A673 (cell line): ENCODE measurements around the gene TSPEAR. TPM values are rescaled to one million over a fixed set of nuclear protein-coding genes. Genes with fewer than 3 reads are reported as not detected.

Source experiments
- BruUV-seq: library from RNA; stranded (reverse); fragments of 400-500 nt; replicated peaks from 2 replicates; lab custom pipeline; 2021; lab: Mats Ljungman, UMichigan
- CTCF ChIA-PET: fragments of 300-600 bp; sonication (Branson Sonifier 250); formaldehyde crosslinking; loops from one replicate; lab custom pipeline; 2022; ENCODE audit warnings: antibody characterized with exemption; lab: Charles Lee
- POLR2A ChIA-PET: fragments of 300-600 bp; sonication (Branson Sonifier 250); formaldehyde crosslinking; loops from one replicate; lab custom pipeline; 2022; ENCODE audit warnings: antibody characterized with exemption; ENCODE audit not compliant: low non-redundant PET; lab: Charles Lee
- DNase-seq: peaks from one replicate; pipeline ENCODE4 v3.0.0-alpha.2; 2015; ENCODE audit warnings: low spot score
- H3K27ac ChIP-seq: fragments of 200-600 bp; sonication (generic); 2 replicates; pipeline ENCODE4 v1.5.1; 2016; ENCODE audit warnings: mixed run types, low read depth, mild to moderate bottlenecking, mixed read lengths, antibody characterized with exemption, low read length; ENCODE audit not compliant: poor library complexity, severe bottlenecking
- H3K27me3 ChIP-seq: fragments of 200-600 bp; sonication (generic); replicated peaks from 2 replicates; pipeline ENCODE4 v1.6.1; 2017; ENCODE audit warnings: mixed run types, low read depth, mild to moderate bottlenecking, mixed read lengths, antibody characterized with exemption, low read length; ENCODE audit not compliant: insufficient read depth, poor library complexity
- H3K36me3 ChIP-seq: fragments of 200-600 bp; sonication (generic); 2 replicates; pipeline ENCODE4 v1.6.1; 2016; ENCODE audit warnings: mixed run types, mild to moderate bottlenecking, mixed read lengths, antibody characterized with exemption, low read length; ENCODE audit not compliant: insufficient read depth, poor library complexity, severe bottlenecking
- H3K4me1 ChIP-seq: fragments of 200-600 bp; sonication (generic); 2 replicates; pipeline ENCODE4 v1.6.1; 2017; ENCODE audit warnings: mixed run types, mild to moderate bottlenecking, mixed read lengths, antibody characterized with exemption, low read length; ENCODE audit not compliant: insufficient read depth, poor library complexity, severe bottlenecking
- H3K4me3 ChIP-seq: fragments of 200-600 bp; sonication (generic); 2 replicates; pipeline ENCODE4 v1.5.1; 2016; ENCODE audit warnings: low read depth, mixed run types, mild to moderate bottlenecking, mixed read lengths, low read length; ENCODE audit not compliant: poor library complexity, severe bottlenecking
- H3K9me3 ChIP-seq: fragments of 200-600 bp; sonication (generic); 2 replicates; pipeline ENCODE4 v1.6.1; 2016; ENCODE audit warnings: mixed run types, low read depth, mild to moderate bottlenecking, mixed read lengths, antibody characterized with exemption, low read length; ENCODE audit not compliant: poor library complexity, severe bottlenecking
- EZH2 ChIP-seq: fragments of 200-600 bp; sonication (generic); IDR thresholded peaks from 2 replicates; pipeline ENCODE4 v1.6.1; 2017; ENCODE audit warnings: borderline replicate concordance, low read depth, mild to moderate bottlenecking, mixed read lengths, antibody characterized with exemption, low read length; ENCODE audit not compliant: poor library complexity, severe bottlenecking
- intact Hi-C: fragments of 100-400 bp; cut with micrococcal nuclease; formaldehyde crosslinking; loops from one replicate; pipeline ENCODE4 v1.10.0; 2022; ENCODE audit not compliant: unreplicated experiment
- total RNA-seq: library from RNA; stranded (reverse); gene quantifications from 2 replicates; pipeline ENCODE4 v1.2.3, GENCODE V29; 2021
- TF ChIP-seq, protein P1 (sequence below): fragments of 300-800, 200-600 bp; sonication (generic); conservative IDR thresholded peaks from 2 replicates; pipeline ENCODE4 v1.5.1; 2017; ENCODE audit warnings: low read depth, mild to moderate bottlenecking, antibody characterized with exemption, low read length, moderate library complexity, mixed read lengths

TSPEAR gene
- total RNA-seq, 1 experiment from 2014 or later: 8.3 TPM

DNA sequence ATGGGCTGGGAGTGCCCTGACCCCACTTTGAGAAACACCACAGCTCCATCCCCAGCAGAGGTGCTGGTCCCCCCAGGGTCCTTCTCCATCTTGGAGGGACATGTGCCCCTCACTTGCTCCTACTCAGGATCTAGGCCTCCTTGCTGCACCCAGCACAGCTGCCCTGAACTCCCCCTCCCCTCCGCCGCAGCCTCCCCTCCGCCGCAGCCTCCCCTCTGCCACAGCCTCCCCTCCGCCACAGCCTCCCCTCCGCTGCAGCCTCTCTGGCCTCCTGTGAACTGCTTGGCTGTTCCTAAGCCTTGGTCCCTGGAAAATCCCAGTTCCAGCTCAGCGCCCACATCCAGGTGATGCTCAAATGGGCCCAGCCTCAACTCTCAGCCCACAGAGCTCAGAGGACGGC, 15.9 kb upstream of the TSPEAR start:
- peaks cover 5% of the 10 kb centered on the region for H3K4me1 ChIP-seq
- no TSS peak for BruUV-seq
- intact Hi-C loops: no loop called here
- DNase-seq: no peak
- no peaks in the 10 kb centered on the region for H3K27me3 ChIP-seq
- H3K4me3 ChIP-seq: no peak overlapping the region
- ChIA-PET CTCF (no interaction called here), POLR2A (no interaction called here)
- H3K36me3 ChIP-seq: peaks cover 2% of the 10 kb centered on the region
- no peak for TF ChIP-seq EZH2
- TF ChIP-seq, protein P1, sequence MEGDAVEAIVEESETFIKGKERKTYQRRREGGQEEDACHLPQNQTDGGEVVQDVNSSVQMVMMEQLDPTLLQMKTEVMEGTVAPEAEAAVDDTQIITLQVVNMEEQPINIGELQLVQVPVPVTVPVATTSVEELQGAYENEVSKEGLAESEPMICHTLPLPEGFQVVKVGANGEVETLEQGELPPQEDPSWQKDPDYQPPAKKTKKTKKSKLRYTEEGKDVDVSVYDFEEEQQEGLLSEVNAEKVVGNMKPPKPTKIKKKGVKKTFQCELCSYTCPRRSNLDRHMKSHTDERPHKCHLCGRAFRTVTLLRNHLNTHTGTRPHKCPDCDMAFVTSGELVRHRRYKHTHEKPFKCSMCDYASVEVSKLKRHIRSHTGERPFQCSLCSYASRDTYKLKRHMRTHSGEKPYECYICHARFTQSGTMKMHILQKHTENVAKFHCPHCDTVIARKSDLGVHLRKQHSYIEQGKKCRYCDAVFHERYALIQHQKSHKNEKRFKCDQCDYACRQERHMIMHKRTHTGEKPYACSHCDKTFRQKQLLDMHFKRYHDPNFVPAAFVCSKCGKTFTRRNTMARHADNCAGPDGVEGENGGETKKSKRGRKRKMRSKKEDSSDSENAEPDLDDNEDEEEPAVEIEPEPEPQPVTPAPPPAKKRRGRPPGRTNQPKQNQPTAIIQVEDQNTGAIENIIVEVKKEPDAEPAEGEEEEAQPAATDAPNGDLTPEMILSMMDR: no peak
- no peak overlapping the region for H3K27ac ChIP-seq
- H3K9me3 ChIP-seq: no peaks in the 10 kb centered on the region

DNA sequence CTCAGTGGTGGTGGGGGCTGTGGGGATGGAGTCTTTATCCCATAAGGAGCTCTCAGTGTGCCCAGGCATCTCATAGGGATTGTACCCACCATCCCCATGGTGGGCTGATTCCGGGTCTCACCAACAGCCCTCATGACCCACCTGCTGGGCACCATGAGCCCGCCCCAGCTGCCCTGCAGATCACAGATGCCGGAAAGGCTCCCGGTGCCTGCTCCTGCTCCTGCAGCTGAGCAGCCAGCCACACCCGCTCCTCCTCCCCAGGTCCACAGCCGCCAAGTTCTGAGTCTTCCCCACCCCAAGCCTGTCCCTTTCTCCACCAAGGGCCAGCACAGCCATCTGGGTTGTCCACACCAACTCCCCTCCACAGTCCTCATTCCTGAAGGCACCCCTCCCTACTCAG, 15.5 kb upstream of the TSPEAR start:
- Histone ChIP-seq H3K27me3 (no peaks in the 10 kb centered on the region), H3K4me1 (peaks cover 5% of the 10 kb centered on the region), H3K36me3 (peaks cover 2% of the 10 kb centered on the region), H3K9me3 (no peaks in the 10 kb centered on the region), H3K4me3 (no peak overlapping the region), H3K27ac (no peak overlapping the region)
- intact Hi-C loops: no loop called here
- DNase-seq: no peak
- POLR2A ChIA-PET: no interaction called here
- CTCF ChIA-PET: no interaction called here
- TF ChIP-seq, protein P1: no peak
- BruUV-seq: no TSS peak

DNA sequence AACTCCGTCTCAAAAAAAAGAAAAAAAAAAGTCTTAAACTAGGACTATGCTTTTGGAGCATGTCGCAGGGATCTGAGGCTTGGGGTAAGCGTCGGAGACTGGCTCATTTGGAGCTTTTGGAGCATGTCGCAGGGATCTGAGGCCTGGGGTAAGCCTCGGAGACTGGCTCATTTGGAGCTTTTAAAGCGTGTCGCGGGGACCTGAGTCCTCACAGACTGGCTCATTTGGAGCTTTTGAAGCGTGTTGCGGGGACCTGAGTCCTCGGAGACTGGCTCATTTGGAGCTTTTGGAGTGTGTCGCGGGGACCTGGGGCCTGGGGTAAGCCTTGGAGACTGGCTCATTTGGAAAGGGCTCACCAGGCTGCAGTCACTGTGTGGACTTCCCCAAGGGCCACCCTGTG, 13.6 kb upstream of the TSPEAR start:
- CTCF ChIA-PET: interaction anchor here (1.1 kb wide), 1 partner anchor 26 kb away, joined by 4 read pairs; no protein-coding TSS in a partner anchor
- peaks cover 5% of the 10 kb centered on the region for H3K4me1 ChIP-seq
- no peaks in the 10 kb centered on the region for H3K27me3 ChIP-seq
- peaks cover 2% of the 10 kb centered on the region for H3K36me3 ChIP-seq
- no peak for TF ChIP-seq EZH2
- TF ChIP-seq, protein P1: no peak
- DNase-seq: no peak
- no peak overlapping the region for H3K27ac ChIP-seq
- intact Hi-C loops: no loop called here
- no peak overlapping the region for H3K4me3 ChIP-seq
- H3K9me3 ChIP-seq: no peaks in the 10 kb centered on the region
- BruUV-seq: no TSS peak
- POLR2A ChIA-PET: no interaction called here
